Measurements from ENCODE around the gene SF1.

Gene SF1

GRCh38 chr11:64765851-64766665 is 12.3 kb downstream of the SF1 start:
- DNase-seq (ENCODE audit: low read depth), result no peak

GRCh38 chr11:64765291-64765850 is 13.0 kb downstream of the SF1 start:
- TF ChIP-seq CTCF (IDR thresholded peaks at IDR 0.05; ENCODE audit: control insufficient read depth, insufficient read depth, low read depth, low read length, missing control alignments), result no peak
- H3K4me3 ChIP-seq (ENCODE audit: control insufficient read depth, low read depth, low read length), result no peak overlapping the region
- no peak for DNase-seq (ENCODE audit: low read depth)

More at GRCh38 chr11:64765851-64766665, 12.3 kb downstream of the SF1 start:
- no peak for TF ChIP-seq CTCF (IDR thresholded peaks at IDR 0.05; ENCODE audit: control insufficient read depth, insufficient read depth, low read depth, low read length, missing control alignments)
- no peak overlapping the region for H3K4me3 ChIP-seq (ENCODE audit: control insufficient read depth, low read depth, low read length)

- DNase-seq (ENCODE audit: low read depth), result no peak
- TF ChIP-seq CTCF (IDR thresholded peaks at IDR 0.05; ENCODE audit: control insufficient read depth, insufficient read depth, low read depth, low read length, missing control alignments), result no peak
- no peak overlapping the region for H3K4me3 ChIP-seq (ENCODE audit: control insufficient read depth, low read depth, low read length)
Measured at GRCh38 chr11:64764753-64765152, 13.6 kb downstream of the SF1 start.

GRCh38 chr11:64764040-64764611 is 14.2 kb downstream of the SF1 start:
- H3K4me3 ChIP-seq (ENCODE audit: control insufficient read depth, low read depth, low read length), result no peak overlapping the region
- no peak for TF ChIP-seq CTCF (IDR thresholded peaks at IDR 0.05; ENCODE audit: control insufficient read depth, insufficient read depth, low read depth, low read length, missing control alignments)
- DNase-seq (ENCODE audit: low read depth), result no peak

- TF ChIP-seq CTCF (IDR thresholded peaks at IDR 0.05; ENCODE audit: control insufficient read depth, insufficient read depth, low read depth, low read length, missing control alignments), result no peak
- no peak for DNase-seq (ENCODE audit: low read depth)
- no peak overlapping the region for H3K4me3 ChIP-seq (ENCODE audit: control insufficient read depth, low read depth, low read length)
Measured at GRCh38 chr11:64763526-64764039, 14.8 kb downstream of the SF1 start.

GRCh38 chr11:64762674-64763525 is 15.4 kb downstream of the SF1 start:
- no peak overlapping the region for H3K4me3 ChIP-seq (ENCODE audit: control insufficient read depth, low read depth, low read length)
- DNase-seq (ENCODE audit: low read depth), result no peak
- no peak for TF ChIP-seq CTCF (IDR thresholded peaks at IDR 0.05; ENCODE audit: control insufficient read depth, insufficient read depth, low read depth, low read length, missing control alignments)

All from AG09309 (cell line).